Osteocyte (in vitro differentiated cells): ENCODE results near the gene NAGS. TPM values are rescaled to one million over a fixed set of nuclear protein-coding genes. Genes with fewer than 3 reads are reported as not detected.
A peak's percentile ranks its signal among the peaks of the same experiment; 100 is the strongest.
"Not testable (repeated sequence)": the region's sequence is repeated elsewhere in the genome, so short reads cannot be mapped to it uniquely, and the experiment has no call there.

Experiments
- DNase-seq: peaks from one replicate; pipeline ENCODE4 v3.0.0; 2021; ENCODE audit warnings: mixed read lengths; ENCODE audit not compliant: unreplicated experiment; ENCODE audit errors: extremely low spot score
- H3K27ac Mint-ChIP-seq: one replicate; pipeline ENCODE4 v1.8.0; 2021; ENCODE audit warnings: mild to moderate bottlenecking, mixed read lengths; ENCODE audit not compliant: unreplicated experiment
- H3K27me3 Mint-ChIP-seq: one replicate; pipeline ENCODE4 v1.8.0; 2021; ENCODE audit warnings: mixed read lengths; ENCODE audit not compliant: unreplicated experiment
- H3K36me3 Mint-ChIP-seq: one replicate; pipeline ENCODE4 v1.8.0; 2021; ENCODE audit warnings: mixed read lengths; ENCODE audit not compliant: unreplicated experiment
- H3K4me1 Mint-ChIP-seq: one replicate; pipeline ENCODE4 v1.8.0; 2021; ENCODE audit warnings: mixed read lengths; ENCODE audit not compliant: unreplicated experiment
- H3K4me3 Mint-ChIP-seq: one replicate; pipeline ENCODE4 v1.8.0; 2021; ENCODE audit warnings: mild to moderate bottlenecking, moderate library complexity, mixed read lengths; ENCODE audit not compliant: unreplicated experiment
- H3K9me3 Mint-ChIP-seq: one replicate; pipeline ENCODE4 v1.8.0; 2021; ENCODE audit warnings: mixed read lengths; ENCODE audit not compliant: unreplicated experiment
- total RNA-seq: library from RNA; stranded (reverse); gene quantifications from 2 replicates; pipeline ENCODE4 v1.2.1, GENCODE V29; 2021
- TF ChIP-seq, protein P1 (sequence below): fragments of 200-600 bp; sonication (generic); IDR thresholded peaks from 2 replicates; pipeline ENCODE4 v1.5.0; 2021; ENCODE audit warnings: antibody characterized with exemption, mild to moderate bottlenecking, moderate library complexity

The NAGS gene
- total RNA-seq, 1 donor from 2014 or later = 0.78 TPM

DNA sequence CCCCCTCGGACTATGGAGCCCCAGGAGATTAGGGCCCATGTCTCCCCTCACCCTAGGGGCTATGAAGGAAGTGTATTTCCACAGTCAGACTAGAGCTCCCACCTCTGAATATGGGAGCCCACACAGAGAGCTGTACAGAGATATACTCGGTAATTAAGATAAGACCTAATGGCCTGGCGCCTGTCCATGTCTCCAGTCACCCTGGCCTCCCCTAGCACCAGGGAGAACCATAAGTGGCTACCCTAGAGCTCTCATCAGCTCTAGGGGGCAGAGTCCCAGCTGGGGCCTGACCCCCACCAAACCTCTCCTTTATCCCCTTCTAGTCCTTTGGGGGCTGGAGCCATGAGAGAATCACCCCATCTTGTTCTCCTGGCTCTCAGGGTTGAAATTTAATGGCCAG, 8.0 kb downstream of the NAGS start:
- no peaks in the 10 kb centered on the region for H3K9me3 Mint-ChIP-seq
- no peak overlapping the region for H3K4me3 Mint-ChIP-seq
- H3K4me1 Mint-ChIP-seq = peaks cover 32% of the 10 kb centered on the region
- no peak overlapping the region for H3K27ac Mint-ChIP-seq
- no peak for DNase-seq
- H3K27me3 Mint-ChIP-seq = no peaks in the 10 kb centered on the region
- TF ChIP-seq, protein P1, sequence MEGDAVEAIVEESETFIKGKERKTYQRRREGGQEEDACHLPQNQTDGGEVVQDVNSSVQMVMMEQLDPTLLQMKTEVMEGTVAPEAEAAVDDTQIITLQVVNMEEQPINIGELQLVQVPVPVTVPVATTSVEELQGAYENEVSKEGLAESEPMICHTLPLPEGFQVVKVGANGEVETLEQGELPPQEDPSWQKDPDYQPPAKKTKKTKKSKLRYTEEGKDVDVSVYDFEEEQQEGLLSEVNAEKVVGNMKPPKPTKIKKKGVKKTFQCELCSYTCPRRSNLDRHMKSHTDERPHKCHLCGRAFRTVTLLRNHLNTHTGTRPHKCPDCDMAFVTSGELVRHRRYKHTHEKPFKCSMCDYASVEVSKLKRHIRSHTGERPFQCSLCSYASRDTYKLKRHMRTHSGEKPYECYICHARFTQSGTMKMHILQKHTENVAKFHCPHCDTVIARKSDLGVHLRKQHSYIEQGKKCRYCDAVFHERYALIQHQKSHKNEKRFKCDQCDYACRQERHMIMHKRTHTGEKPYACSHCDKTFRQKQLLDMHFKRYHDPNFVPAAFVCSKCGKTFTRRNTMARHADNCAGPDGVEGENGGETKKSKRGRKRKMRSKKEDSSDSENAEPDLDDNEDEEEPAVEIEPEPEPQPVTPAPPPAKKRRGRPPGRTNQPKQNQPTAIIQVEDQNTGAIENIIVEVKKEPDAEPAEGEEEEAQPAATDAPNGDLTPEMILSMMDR = no peak
- peaks cover 7% of the 10 kb centered on the region for H3K36me3 Mint-ChIP-seq

DNA sequence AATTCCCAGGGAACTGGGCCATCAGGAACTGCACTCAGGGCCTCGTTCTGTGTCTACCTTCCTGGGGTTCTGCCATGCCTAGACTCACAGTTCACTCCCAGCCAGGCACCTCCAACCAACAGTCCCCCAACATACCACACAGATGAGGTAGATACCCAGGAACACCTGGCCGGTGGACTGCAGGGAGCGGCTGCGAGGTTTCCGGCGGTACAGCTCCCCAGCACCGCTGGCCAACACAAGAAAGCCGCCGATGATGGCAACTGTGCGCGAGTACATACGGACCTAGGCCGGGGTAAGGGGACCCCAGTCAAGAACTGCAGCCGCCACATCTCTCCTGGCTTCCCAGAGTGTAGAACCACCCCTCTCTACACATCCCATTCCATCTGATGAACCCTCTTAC, 8.5 kb downstream of the NAGS start:
- Mint-ChIP-seq H3K9me3 (no peaks in the 10 kb centered on the region), H3K27me3 (no peaks in the 10 kb centered on the region), H3K4me1 (peaks cover 28% of the 10 kb centered on the region), H3K27ac (no peak overlapping the region), H3K4me3 (peak overlapping the region; percentile 18), H3K36me3 (peaks cover 7% of the 10 kb centered on the region)
- no peak for DNase-seq
- TF ChIP-seq, protein P1 = no peak

DNA sequence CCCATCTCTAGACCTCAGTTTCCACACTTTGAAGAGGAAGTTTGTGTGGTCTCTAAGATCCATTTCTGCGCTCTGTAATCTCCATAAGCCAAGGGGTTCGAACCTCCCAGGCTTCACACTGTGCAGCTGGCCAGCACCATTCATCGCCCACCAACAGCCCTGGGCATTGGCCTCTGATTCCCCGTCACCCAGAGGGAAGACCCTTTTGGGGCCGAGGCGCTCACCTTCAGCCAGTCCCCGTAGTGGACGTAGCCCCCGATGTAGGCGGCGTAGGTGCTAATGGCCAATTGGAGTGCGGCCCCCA, 9.7 kb downstream of the NAGS start:
- H3K27me3 Mint-ChIP-seq = no peaks in the 10 kb centered on the region
- TF ChIP-seq, protein P1 = no peak
- no peaks in the 10 kb centered on the region for H3K9me3 Mint-ChIP-seq
- H3K36me3 Mint-ChIP-seq = peaks cover 7% of the 10 kb centered on the region
- peak overlapping the region; percentile 95 for H3K27ac Mint-ChIP-seq
- H3K4me1 Mint-ChIP-seq = peaks cover 23% of the 10 kb centered on the region
- no peak for DNase-seq
- peak overlapping the region; percentile 99 for H3K4me3 Mint-ChIP-seq

DNA sequence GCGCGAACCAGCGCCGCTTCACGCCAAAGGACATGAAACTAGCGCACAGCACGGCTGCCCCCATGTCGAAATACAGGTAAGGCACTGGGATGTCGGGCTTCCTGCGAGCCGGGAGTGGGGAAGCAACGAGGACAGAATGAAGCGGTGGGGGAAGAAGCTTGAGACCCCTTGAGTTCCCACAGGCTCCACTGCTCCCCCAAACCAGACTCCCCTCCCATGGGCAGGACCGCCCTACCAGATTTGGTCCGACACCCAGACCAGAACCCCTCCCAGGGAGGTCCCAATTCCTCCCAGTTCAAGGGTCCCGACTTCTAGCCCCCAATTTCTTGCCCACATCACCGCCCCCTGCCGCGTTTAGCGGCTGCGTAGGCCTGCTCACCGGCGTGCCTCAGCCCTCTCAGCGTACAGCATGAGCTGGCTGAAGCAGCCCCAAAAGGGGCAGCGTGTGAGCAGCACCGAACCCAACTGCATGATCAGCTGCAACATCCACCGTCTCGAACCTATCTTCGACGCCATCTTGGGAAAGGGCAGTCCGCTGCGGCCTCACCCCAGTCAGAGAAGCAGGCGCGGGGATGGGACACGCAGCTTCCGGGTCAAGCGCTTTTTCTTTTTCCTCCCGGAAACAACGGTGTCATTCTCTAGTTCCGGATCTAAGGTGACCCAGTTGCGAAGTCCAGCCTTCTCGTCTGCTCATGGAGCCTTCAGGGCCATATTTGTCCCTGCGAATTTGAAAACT, 10.2 kb downstream of the NAGS start, which contains the start of gene TMEM101:
Gene TMEM101 (minus strand): TSS at position 527 of the 736 bp plus-strand sequence. CDS start 11 bp downstream, at position 516.
- H3K36me3 Mint-ChIP-seq = peaks cover 6% of the 10 kb centered on the region
- DNase-seq = peak; percentile 94
- peaks cover 23% of the 10 kb centered on the region for H3K4me1 Mint-ChIP-seq
- H3K4me3 Mint-ChIP-seq = peak within 1 kb of the TSS; percentile 99
- H3K9me3 Mint-ChIP-seq = no peaks in the 10 kb centered on the region
- H3K27me3 Mint-ChIP-seq = no peaks in the 10 kb centered on the region
- H3K27ac Mint-ChIP-seq = peak within 1 kb of the TSS; percentile 95
- TF ChIP-seq, protein P1 = no peak

DNA sequence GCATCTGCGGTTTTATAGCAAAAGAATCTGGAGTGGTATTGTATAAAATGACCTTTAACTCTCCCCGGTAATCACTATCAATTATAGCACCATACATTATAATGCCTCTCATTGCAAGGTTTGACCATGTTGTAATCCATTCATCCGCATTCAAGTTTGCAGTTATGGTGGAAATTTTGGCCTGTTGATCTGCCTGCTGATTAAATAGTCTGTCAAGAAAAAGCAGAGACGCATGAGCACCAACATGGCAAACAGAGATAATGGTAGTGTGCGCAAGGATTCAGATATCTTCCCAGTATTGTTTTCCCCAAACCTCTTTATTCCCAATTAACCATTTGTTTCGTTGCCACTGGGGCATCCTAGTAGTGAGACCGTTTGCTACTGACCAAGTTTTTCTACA, 16.8 kb downstream of the NAGS start:
- not testable (repeated sequence) for H3K9me3 Mint-ChIP-seq, H3K4me3 Mint-ChIP-seq, H3K27me3 Mint-ChIP-seq, DNase-seq, H3K4me1 Mint-ChIP-seq, H3K36me3 Mint-ChIP-seq, H3K27ac Mint-ChIP-seq
